GM21423 (cell line): ENCODE results near the gene FBXL12.
"Not testable (repeated sequence)": the region's sequence is repeated elsewhere in the genome, so short reads cannot be mapped to it uniquely, and the experiment has no call there.

Experiments used
- ATAC-seq: cut with Tn5 transposase; IDR thresholded peaks from one replicate; pipeline ENCODE4 v1.9.1; 2021; ENCODE audit warnings: mild to moderate bottlenecking, moderate library complexity; ENCODE audit not compliant: unreplicated experiment

FBXL12 gene

GRCh38 chr19:9839415-9839814 is 20.5 kb upstream of the FBXL12 start:
- ATAC-seq: no peak

GRCh38 chr19:9838324-9838723 is 19.4 kb upstream of the FBXL12 start:
- no peak for ATAC-seq

- no peak for ATAC-seq
Measured at GRCh38 chr19:9836021-9836420, 17.1 kb upstream of the FBXL12 start.

- ATAC-seq: peak; percentile 2
Measured at GRCh38 chr19:9835507-9835949, 16.6 kb upstream of the FBXL12 start.

- peak; percentile 94 for ATAC-seq
Measured at GRCh38 chr19:9834726-9835506, 16.0 kb upstream of the FBXL12 start, which contains the start of gene PIN1. PIN1 (plus strand) TSS chr19:9835318; CDS start chr19:9835345, 27 bp downstream.

GRCh38 chr19:9834307-9834725 is 15.4 kb upstream of the FBXL12 start:
- ATAC-seq: no peak

- ATAC-seq: no peak
Measured at GRCh38 chr19:9828551-9829063, 9.7 kb upstream of the FBXL12 start.

GRCh38 chr19:9827289-9828238 is 8.7 kb upstream of the FBXL12 start, which contains the start of gene UBL5:
UBL5 (plus strand) TSS chr19:9827918; CDS start chr19:9828338, 420 bp downstream.
- ATAC-seq: peak; percentile 92

- ATAC-seq: no peak
Measured at GRCh38 chr19:9823816-9824215, 4.9 kb upstream of the FBXL12 start.

GRCh38 chr19:9820034-9820433 is 1.2 kb upstream of the FBXL12 start:
- ATAC-seq: not testable (repeated sequence)

GRCh38 chr19:9819596-9819909 is 674 bp upstream of the FBXL12 start:
- ATAC-seq: no peak

- ATAC-seq: no peak
Measured at GRCh38 chr19:9818175-9818733, 625 bp downstream of the FBXL12 start.

GRCh38 chr19:9811139-9811538 is 7.7 kb downstream of the FBXL12 start:
- no peak for ATAC-seq

GRCh38 chr19:9808855-9809824 is 9.7 kb downstream of the FBXL12 start:
- no peak for ATAC-seq

GRCh38 chr19:9806803-9807202 is 12.1 kb downstream of the FBXL12 start:
- ATAC-seq: no peak

GRCh38 chr19:9801976-9802375 is 16.9 kb downstream of the FBXL12 start:
- no peak for ATAC-seq

GRCh38 chr19:9799162-9799561 is 19.7 kb downstream of the FBXL12 start:
- no peak for ATAC-seq

GRCh38 chr19:9797871-9798270 is 21.0 kb downstream of the FBXL12 start:
- ATAC-seq: no peak

- no peak for ATAC-seq
Measured at GRCh38 chr19:9796113-9796773, 22.6 kb downstream of the FBXL12 start.
